HG03342 (cell line): ENCODE results near the gene MPST.
"Not testable (repeated sequence)": the region's sequence is repeated elsewhere in the genome, so short reads cannot be mapped to it uniquely, and the experiment has no call there.

Experiments used
- ATAC-seq: cut with Tn5 transposase; IDR thresholded peaks from one replicate; pipeline ENCODE4 v1.9.1; 2021; ENCODE audit warnings: mild to moderate bottlenecking, moderate library complexity; ENCODE audit not compliant: unreplicated experiment

The MPST gene

GRCh38 chr22:37059876-37060449, 40.4 kb downstream of the MPST start:
- no peak for ATAC-seq

- no peak for ATAC-seq
These were observed 41.5 kb downstream of the MPST start for GRCh38 chr22:37060801-37061610.

- no peak for ATAC-seq
These were observed 42.3 kb downstream of the MPST start for GRCh38 chr22:37061611-37062375.

GRCh38 chr22:37062376-37062675, 42.8 kb downstream of the MPST start:
- ATAC-seq = no peak

GRCh38 chr22:37062702-37063381, 43.3 kb downstream of the MPST start:
- no peak for ATAC-seq

- ATAC-seq = no peak
These were observed 44.2 kb downstream of the MPST start for GRCh38 chr22:37063431-37064420.

- no peak for ATAC-seq
These were observed 45.0 kb downstream of the MPST start for GRCh38 chr22:37064553-37064952.

GRCh38 chr22:37065180-37065579, 45.6 kb downstream of the MPST start:
- ATAC-seq = no peak

GRCh38 chr22:37065961-37066360, 46.4 kb downstream of the MPST start:
- no peak for ATAC-seq

- no peak for ATAC-seq
These were observed 47.9 kb downstream of the MPST start for GRCh38 chr22:37067428-37067827.

GRCh38 chr22:37068859-37069258, 49.3 kb downstream of the MPST start:
- ATAC-seq = no peak

- no peak for ATAC-seq
These were observed 49.8 kb downstream of the MPST start for GRCh38 chr22:37069319-37069718.

GRCh38 chr22:37069719-37070118, 50.2 kb downstream of the MPST start:
- no peak for ATAC-seq

- ATAC-seq = no peak
These were observed 50.8 kb downstream of the MPST start for GRCh38 chr22:37070334-37070733.

GRCh38 chr22:37070744-37071143, 51.2 kb downstream of the MPST start:
- no peak for ATAC-seq

GRCh38 chr22:37071850-37072592, 52.5 kb downstream of the MPST start:
- not testable (repeated sequence) for ATAC-seq

- no peak for ATAC-seq
These were observed 53.1 kb downstream of the MPST start for GRCh38 chr22:37072673-37073072.

GRCh38 chr22:37074537-37074936, 55.0 kb downstream of the MPST start:
- no peak for ATAC-seq

GRCh38 chr22:37075046-37075445, 55.5 kb downstream of the MPST start:
- no peak for ATAC-seq
